ENCODE data around the gene EVC. TPM values are rescaled to one million over a fixed set of nuclear protein-coding genes. Genes with fewer than 3 reads are reported as not detected.

The EVC gene
- total RNA-seq, 4 donors from 2014 or later, result 23.0 to 54.1 (median 30.0) TPM

- TF ChIP-seq EP300 (IDR thresholded peaks at IDR 0.05), result no peak
- no peak for TF ChIP-seq POLR2AphosphoS5 (IDR thresholded peaks at IDR 0.05)
- no peak for TF ChIP-seq POLR2A (IDR thresholded peaks at IDR 0.05)
- TF ChIP-seq CTCF (IDR thresholded peaks at IDR 0.05), result no peak
- Histone ChIP-seq H3K36me3 (no peaks in the 10 kb centered on the region), H3K4me3 (no peak overlapping the region), H3K9me3 (no peaks in the 10 kb centered on the region), H3K27me3 (peaks cover 7% of the 10 kb centered on the region), H3K4me1 (no peaks in the 10 kb centered on the region), H3K27ac (no peak overlapping the region)
- 58% methylated on average over 15 of the region's 15 CpGs for WGBS
- no peak for DNase-seq (ENCODE audit: low spot score in 2 of 2)
Observed at GRCh38 chr4:5863461-5864113, 152.6 kb downstream of the EVC start.

Other genes with a start within 250 kb of the EVC start
- gene EVC2, start 2.6 kb upstream of the EVC start, total RNA-seq, result 10 to 100 TPM in 2 of 4 donors, 1 to 10 TPM in 2; 7.8 to 22.2 (median 9.9) TPM
- gene CRMP1, start 181.9 kb downstream of the EVC start, total RNA-seq, result under 1 TPM in 2 of 4 donors, not detected in 2; 0.64 to 0.76 TPM

Measured in suprapubic skin (tissue), 4 donors.